PC-3 (cell line): ENCODE measurements around the gene LRSAM1.

Experiments
- EZH2 ChIP-seq: fragments of 300-600 bp; sonication (generic); IDR thresholded peaks from one replicate; pipeline ENCODE4 v1.6.1; 2017; ENCODE audit warnings: antibody characterized with exemption, mild to moderate bottlenecking, low read length; ENCODE audit not compliant: unreplicated experiment
- EZH2phosphoT487 ChIP-seq: fragments of 300-600 bp; sonication (generic); IDR thresholded peaks from 2 replicates; pipeline ENCODE4 v1.6.1; 2018; ENCODE audit warnings: mild to moderate bottlenecking, antibody characterized with exemption, low read length, borderline replicate concordance
- TF ChIP-seq, protein P1 (sequence below): fragments of 300-600 bp; sonication (generic); conservative IDR thresholded peaks from 2 replicates; pipeline ENCODE4 v1.5.1; 2017; ENCODE audit warnings: antibody characterized with exemption, low read depth, mild to moderate bottlenecking, low read length

DNA sequence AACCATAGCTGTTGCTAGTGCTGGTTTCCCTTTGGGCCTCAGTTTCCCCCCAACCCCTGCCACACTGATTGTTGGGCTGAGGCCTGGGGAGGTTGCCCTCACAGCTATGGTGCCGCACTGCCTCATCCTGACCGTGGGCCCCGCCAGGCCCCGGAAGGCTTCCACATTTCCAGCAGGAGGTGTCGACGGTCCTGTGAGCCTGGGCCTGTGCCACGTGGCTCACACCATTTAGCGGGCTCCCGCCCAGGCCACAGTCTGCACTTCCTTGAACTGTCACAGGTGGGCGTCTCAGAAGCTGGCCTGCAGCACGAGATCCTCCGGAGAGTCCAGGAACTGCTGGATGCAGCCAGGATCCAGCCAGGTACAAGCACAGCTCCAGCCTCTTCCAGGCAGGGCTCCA is 45.7 kb downstream of the LRSAM1 start:
- TF ChIP-seq, protein P1, sequence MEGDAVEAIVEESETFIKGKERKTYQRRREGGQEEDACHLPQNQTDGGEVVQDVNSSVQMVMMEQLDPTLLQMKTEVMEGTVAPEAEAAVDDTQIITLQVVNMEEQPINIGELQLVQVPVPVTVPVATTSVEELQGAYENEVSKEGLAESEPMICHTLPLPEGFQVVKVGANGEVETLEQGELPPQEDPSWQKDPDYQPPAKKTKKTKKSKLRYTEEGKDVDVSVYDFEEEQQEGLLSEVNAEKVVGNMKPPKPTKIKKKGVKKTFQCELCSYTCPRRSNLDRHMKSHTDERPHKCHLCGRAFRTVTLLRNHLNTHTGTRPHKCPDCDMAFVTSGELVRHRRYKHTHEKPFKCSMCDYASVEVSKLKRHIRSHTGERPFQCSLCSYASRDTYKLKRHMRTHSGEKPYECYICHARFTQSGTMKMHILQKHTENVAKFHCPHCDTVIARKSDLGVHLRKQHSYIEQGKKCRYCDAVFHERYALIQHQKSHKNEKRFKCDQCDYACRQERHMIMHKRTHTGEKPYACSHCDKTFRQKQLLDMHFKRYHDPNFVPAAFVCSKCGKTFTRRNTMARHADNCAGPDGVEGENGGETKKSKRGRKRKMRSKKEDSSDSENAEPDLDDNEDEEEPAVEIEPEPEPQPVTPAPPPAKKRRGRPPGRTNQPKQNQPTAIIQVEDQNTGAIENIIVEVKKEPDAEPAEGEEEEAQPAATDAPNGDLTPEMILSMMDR = no peak
- TF ChIP-seq EZH2 (no peak), EZH2phosphoT487 (no peak)
